H1 (cell line): ENCODE results near the gene SCGN.

Source experiments
- CEBPB ChIP-seq: IDR thresholded peaks from 2 replicates; pipeline ENCODE4 v1.6.1; 2012; ENCODE audit warnings: low read depth, low read length
- CTCF ChIP-seq, 3 experiments: IDR thresholded peaks; 1 replicate in 2 of 3; 2 replicates in 1 of 3; pipeline versions ENCODE4 v1.5.1 to v1.6.1; 2011; ENCODE audit warnings: low read length in 3 of 3, mild to moderate bottlenecking in 3 of 3, inconsistent platforms in 2 of 3, low read depth in 1 of 3, moderate library complexity in 1 of 3; ENCODE audit not compliant: insufficient read depth in 1 of 3; ENCODE audit errors: control extremely low read depth in 1 of 3
- FOSL1 ChIP-seq: IDR thresholded peaks from 2 replicates; pipeline ENCODE4 v1.6.1; 2011; ENCODE audit warnings: mild to moderate bottlenecking, low read depth, low read length, moderate library complexity; ENCODE audit not compliant: insufficient read depth
- HDAC6 ChIP-seq: IDR thresholded peaks from one replicate; pipeline ENCODE4 v1.7.1; 2012; ENCODE audit warnings: low read depth, mild to moderate bottlenecking, inconsistent platforms, low read length, moderate library complexity
- POLR2A ChIP-seq, 2 experiments: IDR thresholded peaks; 1 replicate in 1 of 2; 2 replicates in 1 of 2; pipeline ENCODE4 v1.6.1; 2011; ENCODE audit warnings: low read depth in 2 of 2, low read length in 2 of 2, mild to moderate bottlenecking in 2 of 2; ENCODE audit errors: control extremely low read depth in 1 of 2
- SP1 ChIP-seq: IDR thresholded peaks from 2 replicates; pipeline ENCODE4 v1.6.1; 2011; ENCODE audit warnings: low read depth, low read length
- ZNF274 ChIP-seq: IDR thresholded peaks from 2 replicates; pipeline ENCODE4 v1.7.0; 2012; ENCODE audit warnings: low read length, borderline replicate concordance; ENCODE audit errors: extremely low read depth

- no peak for TF ChIP-seq POLR2A (IDR thresholded peaks at IDR 0.05; ENCODE audit: control extremely low read depth in 1 of 2, low read depth in 2 of 2, low read length in 2 of 2)
- TF ChIP-seq FOSL1: no peak
- no peak for TF ChIP-seq CTCF (IDR thresholded peaks at IDR 0.05; ENCODE audit: control extremely low read depth in 1 of 3, insufficient read depth in 1 of 3, low read depth in 1 of 3, low read length in 3 of 3)
- TF ChIP-seq ZNF274: no peak
- TF ChIP-seq CEBPB: no peak
- TF ChIP-seq SP1: no peak
- TF ChIP-seq HDAC6: no peak
Measured at GRCh38 chr6:25615471-25615870, 36.5 kb upstream of the SCGN start.
